KMS-11 (cell line): Measurements from ENCODE around the gene BMP8B.

Experiments used
- H2AFZ ChIP-seq: fragments of 200-600 bp; sonication (generic); 2 replicates; pipeline ENCODE4 v1.6.1; 2016; ENCODE audit warnings: antibody characterized with exemption, mixed run types, low read depth
- H3K27ac ChIP-seq: fragments of 200-600 bp; sonication (generic); 2 replicates; pipeline ENCODE4 v1.6.1; 2016; ENCODE audit warnings: mild to moderate bottlenecking, mixed run types
- H3K27me3 ChIP-seq: fragments of 200-600 bp; sonication (generic); 2 replicates; pipeline ENCODE4 v1.6.1; 2017; ENCODE audit warnings: mild to moderate bottlenecking, low read depth, mixed run types, moderate library complexity; ENCODE audit not compliant: insufficient read depth
- H3K36me3 ChIP-seq: fragments of 200-600 bp; sonication (generic); 2 replicates; pipeline ENCODE4 v1.6.1; 2017; ENCODE audit warnings: mild to moderate bottlenecking, mixed run types; ENCODE audit not compliant: insufficient read depth
- H3K4me1 ChIP-seq: fragments of 200-600 bp; sonication (generic); 2 replicates; pipeline ENCODE4 v1.6.1; 2016; ENCODE audit warnings: mild to moderate bottlenecking, low read depth, mixed run types; ENCODE audit not compliant: poor library complexity, severe bottlenecking
- H3K4me2 ChIP-seq: fragments of 200-600 bp; sonication (generic); 2 replicates; pipeline ENCODE4 v1.7.0; 2016; ENCODE audit warnings: mild to moderate bottlenecking, mixed run types
- H3K4me3 ChIP-seq: fragments of 200-600 bp; sonication (generic); IDR thresholded peaks from 2 replicates; pipeline ENCODE4 v1.6.1; 2017; ENCODE audit warnings: low read depth, low read length, mixed read lengths; ENCODE audit not compliant: insufficient read depth
- H3K79me2 ChIP-seq: fragments of 200-600 bp; sonication (generic); 2 replicates; pipeline ENCODE4 v1.6.1; 2016; ENCODE audit warnings: low read depth, mixed run types; ENCODE audit not compliant: insufficient read depth
- H3K9ac ChIP-seq: fragments of 200-600 bp; sonication (generic); 2 replicates; pipeline ENCODE4 v1.6.1; 2016; ENCODE audit warnings: mild to moderate bottlenecking, mixed run types
- H4K20me1 ChIP-seq: fragments of 200-600 bp; sonication (generic); 2 replicates; pipeline ENCODE4 v1.6.1; 2016; ENCODE audit warnings: mild to moderate bottlenecking, mixed run types; ENCODE audit not compliant: insufficient read depth
- CTCF ChIP-seq: fragments of 200-600 bp; sonication (generic); conservative IDR thresholded peaks from 2 replicates; pipeline ENCODE4 v1.6.1; 2017; ENCODE audit warnings: low read depth, mild to moderate bottlenecking, antibody characterized with exemption, low read length, moderate library complexity, mixed read lengths

The BMP8B gene

DNA sequence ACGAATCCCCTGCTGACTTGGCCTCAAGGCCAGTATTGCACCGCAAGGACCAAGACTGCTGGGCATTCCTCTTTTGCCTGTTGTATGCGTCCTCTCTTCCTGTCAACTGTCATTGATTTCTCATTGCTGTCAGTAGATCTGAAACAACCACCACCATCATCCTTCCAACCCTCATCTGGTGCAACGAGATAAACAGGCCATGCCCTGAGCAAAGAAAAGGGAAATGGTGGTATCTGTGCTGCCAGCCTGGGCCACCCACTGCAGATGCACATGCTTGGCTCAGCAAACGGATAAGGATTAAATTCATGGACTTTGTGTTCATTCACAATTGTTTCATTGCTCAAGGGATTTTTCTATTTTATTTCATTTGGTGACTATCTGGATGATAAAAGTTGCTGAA is 31.2 kb downstream of the BMP8B start:
- Histone ChIP-seq H3K4me1 (peaks cover 7% of the 10 kb centered on the region), H2AFZ (no peak overlapping the region), H3K36me3 (no peaks in the 10 kb centered on the region)

DNA sequence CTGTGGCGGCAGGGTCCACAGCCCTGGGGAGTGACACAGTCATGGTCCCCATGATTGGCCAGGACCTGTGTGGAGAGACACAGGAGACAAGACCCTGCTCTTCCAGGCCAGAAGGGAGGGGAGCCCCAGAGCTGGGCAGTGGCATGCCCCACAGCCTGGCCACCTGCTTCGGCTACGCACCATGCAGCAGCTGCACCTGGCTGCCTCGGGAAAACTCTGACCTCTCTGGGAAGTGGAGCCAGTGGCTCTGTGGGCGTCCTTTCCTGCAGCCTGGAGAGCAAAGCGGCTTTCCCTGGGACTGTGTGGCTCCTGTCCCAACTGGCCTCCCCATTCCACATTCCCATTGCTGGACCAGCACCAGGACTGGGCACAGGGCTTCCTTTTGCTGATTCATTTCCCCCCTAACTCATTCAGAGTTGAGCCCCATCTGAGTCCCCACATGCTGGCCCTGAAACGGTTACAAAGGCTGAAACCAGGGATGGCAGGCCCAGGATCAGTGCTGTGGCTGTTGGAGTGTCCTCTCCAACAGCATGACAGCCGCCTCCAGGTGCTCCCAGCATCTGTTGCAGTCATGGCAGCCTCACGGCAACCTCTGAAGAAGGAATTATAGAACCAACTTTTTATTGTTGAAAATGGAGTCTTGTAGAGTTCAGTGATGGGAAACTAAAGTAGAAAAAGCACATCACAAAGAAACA is 32.6 kb downstream of the BMP8B start:
- no peak overlapping the region for H3K9ac ChIP-seq
- no peak overlapping the region for H3K4me2 ChIP-seq
- H3K4me1 ChIP-seq: peaks cover 7% of the 10 kb centered on the region
- no peak for TF ChIP-seq CTCF
- no peaks in the 10 kb centered on the region; the same call in 1 of the 2 replicates for H3K36me3 ChIP-seq
- H4K20me1 ChIP-seq: no peaks in the 10 kb centered on the region
- no peak overlapping the region for H3K4me3 ChIP-seq
- H2AFZ ChIP-seq: no peak overlapping the region
- H3K79me2 ChIP-seq: no peaks in the 10 kb centered on the region
- H3K27me3 ChIP-seq: no peaks in the 10 kb centered on the region
- H3K27ac ChIP-seq: no peak overlapping the region

More for the DNA sequence above, 31.2 kb downstream of the BMP8B start:
- no peak overlapping the region for H3K4me2 ChIP-seq
- no peak overlapping the region for H3K27ac ChIP-seq
- no peak overlapping the region for H3K9ac ChIP-seq
- no peaks in the 10 kb centered on the region for H4K20me1 ChIP-seq
- H3K4me3 ChIP-seq: no peak overlapping the region
- H3K79me2 ChIP-seq: no peaks in the 10 kb centered on the region
- TF ChIP-seq CTCF: no peak
- no peaks in the 10 kb centered on the region for H3K27me3 ChIP-seq

GRCh38 chr1:39754906-39755504 is 33.7 kb downstream of the BMP8B start:
- no peak overlapping the region for H2AFZ ChIP-seq
- no peaks in the 10 kb centered on the region for H3K79me2 ChIP-seq
- no peak overlapping the region for H3K4me3 ChIP-seq
- no peak overlapping the region for H3K4me2 ChIP-seq
- H4K20me1 ChIP-seq: no peaks in the 10 kb centered on the region
- no peak overlapping the region for H3K9ac ChIP-seq
- no peak overlapping the region for H3K27ac ChIP-seq
- TF ChIP-seq CTCF: no peak
- no peaks in the 10 kb centered on the region for H3K27me3 ChIP-seq
- peaks cover 7% of the 10 kb centered on the region for H3K4me1 ChIP-seq
- no peaks in the 10 kb centered on the region; the same call in 1 of the 2 replicates for H3K36me3 ChIP-seq

DNA sequence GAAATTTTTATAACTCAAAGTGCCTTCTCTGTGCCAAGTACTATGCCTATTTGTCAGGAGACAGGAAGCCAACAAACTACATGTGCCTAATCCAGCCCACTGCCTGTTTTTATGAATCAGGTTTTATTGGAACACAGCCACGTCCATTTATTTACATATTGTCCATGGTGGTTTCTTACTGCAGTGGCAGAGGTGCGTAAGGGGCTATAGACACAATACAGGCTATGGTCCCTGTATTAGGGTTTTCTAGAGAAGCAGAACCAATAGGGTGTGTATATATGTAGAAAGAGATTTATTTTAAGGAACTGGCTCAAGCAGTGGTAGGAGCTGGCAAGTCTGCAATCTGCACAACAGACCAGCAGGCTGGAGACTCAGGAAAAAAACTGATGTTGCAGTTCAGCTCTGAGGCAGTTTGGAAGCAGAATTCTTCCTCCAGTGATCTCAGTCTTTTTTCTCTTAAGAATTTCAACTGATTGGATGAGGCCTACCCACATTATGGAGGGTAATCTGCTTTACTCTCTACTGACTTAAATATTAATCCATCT is 34.6 kb downstream of the BMP8B start:
- Histone ChIP-seq H2AFZ (no peak overlapping the region), H3K4me1 (peaks cover under 1% of the 10 kb centered on the region), H3K36me3 (peaks cover 4% of the 10 kb centered on the region; the same call in 1 of the 2 replicates), H3K27ac (no peak overlapping the region), H3K27me3 (no peaks in the 10 kb centered on the region), H3K4me2 (no peak overlapping the region), H3K79me2 (no peaks in the 10 kb centered on the region), H4K20me1 (no peaks in the 10 kb centered on the region), H3K9ac (no peak overlapping the region), H3K4me3 (no peak overlapping the region)
- no peak for TF ChIP-seq CTCF
